SK-N-SH (cell line): ENCODE measurements around the gene FBXO40.

Experiments used
- CTCF ChIP-seq: fragments of 200-600 bp; sonication (generic); IDR thresholded peaks from 2 replicates; pipeline ENCODE4 v1.6.1; 2017; ENCODE audit warnings: antibody characterized with exemption, mild to moderate bottlenecking, moderate library complexity
- ELF1 ChIP-seq: IDR thresholded peaks from 2 replicates; pipeline ENCODE4 v1.4.0; 2012
- EP300 ChIP-seq, 2 experiments: IDR thresholded peaks; 2 replicates each; pipeline versions ENCODE4 v1.4.0 to v1.6.1; 2012; ENCODE audit warnings: borderline replicate concordance in 1 of 2, low read depth in 1 of 2, low read length in 1 of 2
- EZH2phosphoT487 ChIP-seq: fragments of 200-600 bp; sonication (generic); IDR thresholded peaks from 2 replicates; pipeline ENCODE4 v1.6.1; 2017; ENCODE audit warnings: low read depth, mixed run types, mild to moderate bottlenecking, antibody characterized with exemption, moderate library complexity, borderline replicate concordance
- FOSL2 ChIP-seq: IDR thresholded peaks from 2 replicates; pipeline ENCODE4 v1.4.0; 2012; ENCODE audit warnings: low read depth, mild to moderate bottlenecking, moderate library complexity, borderline replicate concordance
- NFIC ChIP-seq: IDR thresholded peaks from 2 replicates; pipeline ENCODE4 v1.4.0; 2012; ENCODE audit warnings: borderline replicate concordance
- SMC3 ChIP-seq: IDR thresholded peaks from 2 replicates; pipeline ENCODE4 v1.6.1; 2012; ENCODE audit warnings: low read depth, low read length, improper control_type of control experiment

GRCh38 chr3:121595765-121596406, 2.7 kb downstream of the FBXO40 start:
- TF ChIP-seq FOSL2 = no peak
- no peak for TF ChIP-seq ELF1
- no peak for TF ChIP-seq CTCF
- TF ChIP-seq SMC3 = no peak
- TF ChIP-seq EZH2phosphoT487 = no peak
- TF ChIP-seq EP300 (IDR thresholded peaks at IDR 0.05; ENCODE audit: borderline replicate concordance in 1 of 2, low read depth in 1 of 2, low read length in 1 of 2) = no peak
- no peak for TF ChIP-seq NFIC
